SIG-M5 (cell line): ENCODE measurements around the gene RELB.
"Not testable (repeated sequence)": the region's sequence is repeated elsewhere in the genome, so short reads cannot be mapped to it uniquely, and the experiment has no call there.

Experiments
- DNase-seq: peaks from one replicate; lab custom pipeline; 2025; lab: John Stamatoyannopoulos, UW

The RELB gene

DNA sequence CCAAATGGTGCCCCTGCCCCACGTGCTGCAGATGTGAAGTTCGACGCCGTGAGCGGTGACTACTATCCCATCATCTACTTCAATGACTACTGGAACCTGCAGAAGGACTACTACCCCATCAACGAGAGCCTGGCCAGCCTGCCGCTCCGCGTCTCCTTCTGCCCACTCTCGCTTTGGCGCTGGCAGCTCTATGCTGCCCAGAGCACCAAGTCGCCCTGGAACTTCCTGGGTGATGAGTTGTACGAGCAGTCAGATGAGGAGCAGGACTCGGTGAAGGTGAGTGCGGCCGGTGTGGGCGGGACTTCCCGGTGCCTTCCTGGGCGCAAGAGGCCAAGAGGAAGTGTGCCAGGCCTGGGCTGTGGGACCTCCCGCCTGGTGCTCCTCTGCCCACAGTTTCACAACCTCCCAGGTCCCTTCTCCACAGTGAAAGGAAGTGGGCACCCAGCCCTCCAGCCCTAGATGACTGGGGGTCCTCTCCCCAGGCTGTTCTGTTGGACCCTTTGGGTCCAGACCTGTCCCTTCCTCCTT lies 14.1 kb upstream of the RELB start:
- DNase-seq, result no peak

DNA sequence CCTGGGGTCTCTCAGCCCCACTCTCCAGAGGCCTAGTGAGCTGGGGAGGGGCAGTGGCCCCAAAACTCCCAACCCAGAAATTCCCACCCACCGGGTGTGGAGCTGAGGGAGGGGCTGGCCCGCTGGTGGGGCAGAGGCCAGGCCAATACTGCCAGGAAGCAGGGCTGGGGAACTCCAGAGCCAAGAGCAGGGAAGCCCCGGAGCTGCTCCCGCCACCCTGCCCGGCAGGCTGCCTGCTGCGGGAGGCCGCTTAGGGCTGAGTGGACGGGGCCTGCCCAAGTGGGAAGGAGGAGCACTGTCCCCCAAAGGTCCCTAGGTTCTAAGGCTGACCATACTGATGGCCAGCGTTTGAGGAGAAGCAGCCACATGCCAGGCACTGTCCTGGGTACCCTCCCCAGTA lies 13.0 kb upstream of the RELB start:
- DNase-seq, result no peak

DNA sequence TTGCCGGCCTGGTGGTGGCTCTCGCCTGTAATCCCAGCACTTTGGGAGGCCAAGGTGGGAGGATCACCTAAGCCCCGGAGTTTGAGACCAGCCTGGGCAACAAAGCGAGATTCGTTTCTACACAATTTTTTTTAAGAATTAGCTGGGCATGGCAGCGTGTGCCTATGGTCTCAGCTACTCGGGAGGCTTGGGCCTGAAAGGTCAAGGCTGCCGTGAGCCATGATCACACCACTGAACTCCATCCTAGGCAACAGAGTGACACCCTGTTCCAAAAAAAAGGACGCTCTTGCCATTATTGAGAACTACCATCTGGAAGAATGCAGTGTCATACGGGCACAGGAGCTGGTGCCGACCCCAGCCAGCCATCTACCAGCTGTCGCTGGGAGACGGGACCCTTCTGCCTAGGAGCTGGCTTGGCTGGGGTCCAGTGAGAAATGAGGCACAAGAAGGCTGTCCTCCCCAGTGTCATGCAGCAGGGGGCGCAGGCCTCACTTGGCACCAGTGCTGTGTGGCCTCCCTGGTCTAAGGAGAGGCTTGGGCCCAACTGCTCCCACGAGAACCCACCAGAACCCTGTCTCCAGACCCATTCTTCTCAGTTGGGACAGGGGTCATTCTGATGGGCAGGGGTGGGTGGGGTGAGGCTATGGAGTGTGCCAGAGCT lies 12.2 kb upstream of the RELB start:
- DNase-seq, result no peak

DNA sequence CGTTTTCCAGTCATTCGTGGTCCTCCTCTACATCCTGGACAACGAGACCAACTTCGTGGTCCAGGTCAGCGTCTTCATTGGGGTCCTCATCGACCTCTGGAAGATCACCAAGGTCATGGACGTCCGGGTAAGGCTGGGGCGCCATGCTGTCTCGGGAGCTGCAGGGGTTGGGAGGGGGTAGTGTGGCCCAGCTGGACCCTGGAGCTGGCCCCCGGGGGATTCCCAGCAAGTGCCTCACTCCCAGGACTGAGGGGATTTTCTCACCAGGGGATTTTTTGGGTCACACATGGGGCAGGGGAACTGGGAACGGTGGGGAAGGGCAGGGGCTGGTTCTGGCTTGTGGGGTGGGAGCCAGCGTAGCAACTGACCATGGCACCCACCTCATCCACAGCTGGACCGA lies 10.8 kb upstream of the RELB start:
- DNase-seq, result no peak

DNA sequence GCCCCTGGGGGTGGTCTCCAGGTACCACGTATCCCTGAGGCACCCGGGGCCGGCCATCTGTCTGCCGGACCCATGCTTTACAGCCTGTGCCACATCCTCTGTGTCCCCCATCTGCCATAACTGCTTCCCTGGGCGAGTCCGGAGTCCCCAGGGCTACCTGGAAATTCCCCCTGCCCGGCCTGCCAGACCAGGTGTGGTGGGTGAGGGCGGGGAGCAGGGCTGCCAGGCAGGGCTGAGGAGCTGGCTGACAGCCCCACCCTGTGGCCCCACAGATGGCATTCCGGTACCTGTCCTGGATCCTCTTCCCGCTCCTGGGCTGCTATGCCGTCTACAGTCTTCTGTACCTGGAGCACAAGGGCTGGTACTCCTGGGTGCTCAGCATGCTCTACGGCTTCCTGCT lies 10.3 kb upstream of the RELB start:
- DNase-seq, result no peak

DNA sequence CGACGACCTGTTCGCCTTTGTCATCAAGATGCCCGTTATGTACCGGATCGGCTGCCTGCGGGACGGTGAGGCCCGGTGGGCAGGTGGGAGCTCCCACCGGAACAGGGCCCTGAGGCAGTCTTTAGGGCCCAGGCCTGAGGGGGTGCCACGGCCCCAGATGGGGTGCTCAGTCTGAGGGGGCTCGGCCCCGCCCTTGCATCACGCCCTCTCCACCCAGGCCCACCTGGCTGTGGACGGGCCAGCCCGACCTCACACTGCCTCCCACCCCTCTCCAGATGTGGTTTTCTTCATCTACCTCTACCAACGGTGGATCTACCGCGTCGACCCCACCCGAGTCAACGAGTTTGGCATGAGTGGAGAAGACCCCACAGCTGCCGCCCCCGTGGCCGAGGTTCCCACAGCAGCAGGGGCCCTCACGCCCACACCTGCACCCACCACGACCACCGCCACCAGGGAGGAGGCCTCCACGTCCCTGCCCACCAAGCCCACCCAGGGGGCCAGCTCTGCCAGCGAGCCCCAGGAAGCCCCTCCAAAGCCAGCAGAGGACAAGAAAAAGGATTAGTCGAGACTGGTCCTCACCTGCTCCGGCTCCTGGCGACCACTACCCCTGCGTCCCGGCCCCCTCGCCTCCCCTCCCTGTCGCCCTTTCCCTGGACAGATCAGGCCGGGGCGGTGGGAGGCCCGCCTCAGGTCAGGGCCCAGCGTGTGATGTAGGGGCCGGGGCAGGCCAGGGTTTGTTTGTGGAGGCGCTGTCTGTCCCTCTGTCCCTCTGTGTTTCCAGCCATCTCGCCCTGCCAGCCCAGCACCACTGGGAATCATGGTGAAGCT lies 8.7 kb upstream of the RELB start:
- no peak for DNase-seq

DNA sequence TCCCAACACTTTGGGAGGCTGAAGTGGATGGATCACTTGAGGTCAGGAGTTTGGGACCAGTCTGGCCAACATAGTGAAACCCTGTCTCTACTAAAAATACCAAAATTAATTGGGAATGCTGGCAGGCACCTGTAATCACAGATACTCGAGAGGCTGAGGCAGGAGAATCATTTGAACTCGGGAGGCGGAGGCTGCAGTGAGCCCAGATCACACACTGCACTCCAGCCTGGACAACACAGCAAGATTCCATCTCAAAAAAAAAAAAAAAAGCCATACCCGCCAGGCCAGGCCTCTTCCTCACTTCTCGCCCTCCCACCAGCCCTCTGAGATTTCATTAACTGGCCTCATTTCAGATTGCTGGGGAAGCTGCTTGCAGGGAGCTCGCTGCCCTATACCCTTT lies 7.7 kb upstream of the RELB start:
- no peak for DNase-seq

DNA sequence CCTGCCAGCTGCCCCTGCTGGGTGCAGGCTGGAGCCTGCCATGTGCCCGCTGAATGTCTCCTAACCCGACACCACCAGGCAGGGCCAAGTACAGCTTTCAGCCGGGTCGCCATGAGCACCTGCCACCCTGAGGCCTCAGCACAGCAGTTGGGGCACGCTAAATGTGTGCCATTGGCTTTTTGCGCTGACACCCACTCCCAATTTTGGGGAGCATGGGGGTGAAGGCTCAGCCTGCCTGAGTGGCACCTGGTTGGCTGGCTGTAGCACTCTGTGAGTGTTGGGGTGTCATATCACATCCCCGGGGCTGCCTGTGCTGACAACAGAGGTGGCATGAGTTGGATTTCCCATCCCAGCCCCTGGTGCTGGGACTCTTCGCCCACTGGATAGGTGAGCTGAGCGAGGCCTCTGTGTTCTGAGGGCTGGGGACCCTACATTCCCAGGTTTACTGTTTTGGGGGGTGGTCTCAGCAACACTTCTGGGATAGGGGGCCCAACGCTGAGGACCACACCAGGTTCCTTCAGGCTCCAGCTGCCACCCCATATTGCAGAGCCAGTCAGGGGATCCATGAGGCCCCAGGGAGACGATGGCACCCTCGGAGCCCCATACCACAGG lies 7.2 kb upstream of the RELB start:
- DNase-seq, result no peak

DNA sequence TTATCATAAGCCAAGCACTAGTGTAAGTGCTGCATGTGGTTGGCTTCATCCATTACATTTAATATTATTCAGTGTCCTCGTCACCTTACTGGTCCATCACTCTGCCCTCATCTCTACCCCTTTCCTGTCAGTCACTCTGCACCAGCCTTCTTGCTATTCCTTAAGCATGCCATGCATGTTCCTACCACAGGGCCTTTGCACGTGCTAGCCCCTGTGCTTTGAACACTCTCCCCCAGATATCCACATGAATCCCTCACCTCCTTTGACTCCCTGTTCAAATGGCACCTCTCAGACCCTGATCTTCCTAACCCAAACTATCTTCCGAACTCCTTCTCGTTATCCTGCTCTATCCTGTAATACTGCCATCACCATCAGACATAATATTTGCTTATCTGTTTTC lies 3.2 kb upstream of the RELB start:
- no peak for DNase-seq

DNA sequence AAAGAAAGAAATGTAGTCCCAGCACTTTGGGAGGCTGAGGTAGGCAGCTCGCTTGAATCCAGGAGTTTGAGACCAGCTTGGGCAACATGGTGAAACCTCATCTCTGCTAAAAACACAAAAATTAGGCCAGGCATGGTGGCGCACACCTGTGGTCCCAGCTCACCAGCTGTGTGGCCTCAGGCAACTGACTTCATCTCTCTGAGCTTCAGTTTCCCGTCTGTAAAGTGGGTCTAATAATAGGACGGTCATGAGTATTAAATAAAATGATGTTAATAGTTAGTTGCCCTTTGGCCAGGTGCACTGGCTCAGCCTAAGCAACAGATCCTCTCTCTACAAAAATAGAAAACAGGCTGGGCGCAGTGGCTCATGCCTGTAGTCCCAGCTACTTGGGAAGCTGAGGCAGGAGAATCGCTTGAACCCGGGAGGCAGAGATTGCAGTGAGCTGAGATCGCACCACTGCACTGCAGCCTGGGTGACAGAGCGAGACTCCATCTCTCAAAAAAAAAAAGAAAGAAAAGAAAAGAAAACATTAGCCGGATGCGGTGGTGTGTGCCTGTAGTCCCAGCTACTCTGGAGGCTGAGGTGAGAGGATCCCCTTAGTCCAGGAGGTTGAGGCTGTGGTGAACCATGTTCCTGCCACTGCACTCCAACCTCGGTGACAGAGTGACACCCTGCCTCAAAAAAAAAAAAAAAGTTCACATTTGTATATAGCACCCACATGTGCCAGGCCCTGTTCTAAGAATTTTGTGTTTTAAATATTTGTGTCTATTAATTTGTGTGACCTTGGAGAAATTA lies 1.9 kb upstream of the RELB start:
- not testable (repeated sequence) for DNase-seq

DNA sequence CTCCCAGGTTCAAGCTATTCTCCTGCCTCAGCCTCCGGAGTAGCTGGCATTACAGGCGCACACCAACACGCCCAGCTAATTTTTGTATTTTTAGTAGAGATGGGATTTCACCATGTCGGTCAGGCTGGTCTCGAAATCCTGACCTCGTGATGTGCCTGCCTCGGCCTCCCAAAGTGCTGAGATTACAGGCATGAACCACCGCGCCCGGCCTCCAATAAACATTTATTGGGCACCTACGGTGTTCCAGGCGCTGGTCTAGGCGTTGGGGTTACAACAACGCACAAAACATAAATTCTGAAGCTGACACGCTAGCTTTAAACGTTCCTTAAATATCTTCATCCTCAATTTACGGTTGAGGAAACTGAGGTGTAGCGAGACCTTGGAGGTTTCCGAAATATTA lies 599 bp upstream of the RELB start:
- DNase-seq, result not testable (repeated sequence)

DNA sequence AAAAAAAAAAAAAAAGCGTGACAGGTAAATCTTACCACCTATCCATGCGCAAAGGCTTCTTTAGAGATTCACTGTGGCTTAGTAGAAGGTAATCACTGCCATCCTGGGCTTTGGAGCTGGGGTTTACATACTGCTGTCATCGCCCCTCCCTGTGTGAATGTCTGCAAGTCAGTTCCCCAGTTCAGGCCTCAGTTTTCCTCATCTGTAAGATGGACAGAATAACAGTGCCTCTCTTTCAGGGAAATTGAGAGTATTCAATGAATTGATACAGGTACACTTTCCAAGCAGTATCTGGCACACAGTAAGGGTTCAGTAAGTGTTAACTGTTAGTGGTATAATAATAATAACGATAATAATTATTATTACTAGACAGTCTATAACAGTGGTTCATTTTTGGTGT lies 2.2 kb downstream of the RELB start:
- no peak for DNase-seq

DNA sequence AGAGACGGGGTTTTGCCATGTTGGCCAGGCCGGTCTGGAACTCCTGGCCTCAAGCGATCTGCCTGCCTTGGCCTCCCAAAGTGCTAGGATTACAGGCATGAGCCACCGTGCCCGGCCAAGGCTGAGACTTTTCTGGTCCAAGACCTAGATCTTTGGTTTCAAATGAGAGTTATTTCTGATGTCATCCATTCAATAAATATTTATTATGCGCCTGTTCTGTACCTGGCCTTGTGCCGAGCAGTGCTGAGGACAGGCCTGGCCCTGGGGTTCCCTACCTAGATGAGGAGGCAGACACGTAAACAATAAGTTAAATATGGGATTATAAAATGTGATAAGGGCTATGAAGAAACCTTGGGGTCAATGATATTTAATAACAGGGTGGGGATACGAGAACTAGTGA lies 4.5 kb downstream of the RELB start:
- DNase-seq, result no peak

DNA sequence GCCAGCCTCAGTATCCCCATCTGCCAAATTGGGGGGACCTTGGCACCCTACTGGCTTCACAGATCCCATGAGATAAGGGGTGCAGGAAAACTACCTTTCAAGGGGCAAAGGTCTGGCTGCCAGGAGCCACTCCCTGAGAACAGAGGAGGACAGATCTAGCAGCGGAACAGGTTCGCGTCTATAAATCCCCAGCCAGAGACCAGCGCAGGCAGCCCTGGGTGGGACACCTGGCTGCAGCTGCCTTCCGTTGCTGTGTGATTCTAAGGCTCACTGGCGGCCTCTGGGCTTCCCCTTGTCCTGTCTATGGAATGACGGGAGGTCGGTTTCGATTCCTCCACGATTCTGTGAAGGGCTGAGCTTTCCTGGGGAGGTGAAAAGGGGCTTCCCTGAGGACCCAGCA lies 7.3 kb downstream of the RELB start:
- no peak for DNase-seq

DNA sequence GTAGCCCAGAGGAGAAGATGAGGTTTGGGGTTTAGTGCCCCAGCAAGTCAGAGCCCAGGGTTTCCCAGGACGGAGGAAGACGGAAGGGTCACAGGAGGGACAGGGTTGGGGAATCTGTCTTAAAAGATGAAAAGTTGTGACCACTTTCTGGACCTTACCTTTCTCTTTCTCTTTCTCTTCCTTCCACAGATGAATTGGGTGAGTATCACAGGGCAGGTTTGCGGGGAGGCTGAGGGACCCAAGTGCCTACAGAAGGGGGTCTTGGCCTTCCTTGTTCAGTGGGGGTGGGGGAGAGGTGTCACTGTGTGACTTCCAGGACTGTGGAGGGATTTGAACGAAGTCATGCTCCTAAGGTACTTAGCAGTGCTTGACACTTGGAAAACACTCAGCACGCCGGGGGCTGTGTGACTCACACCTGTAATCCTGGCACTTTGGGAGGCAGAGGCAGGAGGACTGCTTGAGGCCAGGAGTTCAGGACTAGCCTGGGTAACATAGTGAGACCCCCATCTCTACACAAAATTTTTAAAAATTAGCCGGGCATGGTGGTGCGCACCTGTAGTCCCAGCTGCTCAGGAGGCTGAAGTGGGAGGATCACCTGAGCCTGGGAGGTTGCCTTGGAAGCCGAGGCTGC lies 8.5 kb downstream of the RELB start:
- DNase-seq, result no peak

DNA sequence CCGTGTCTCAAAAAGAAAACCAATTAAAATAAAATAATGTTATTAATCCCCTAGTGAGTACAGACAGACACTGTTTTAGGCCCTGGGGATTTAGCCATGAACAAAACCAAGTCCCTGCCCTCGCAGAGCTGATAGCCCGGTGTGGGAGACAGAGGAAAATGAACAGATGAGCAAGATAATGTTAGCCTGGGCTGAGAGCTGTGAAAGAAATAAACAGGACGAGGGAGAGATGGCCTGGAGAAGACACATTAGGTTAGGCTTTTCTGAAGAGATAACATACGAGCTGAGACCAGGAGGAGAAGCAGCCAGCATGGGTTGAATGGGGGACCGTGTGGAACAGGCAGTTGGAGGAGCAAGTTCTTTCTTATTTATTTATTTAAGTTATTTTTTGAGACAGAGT lies 9.0 kb downstream of the RELB start:
- no peak for DNase-seq

DNA sequence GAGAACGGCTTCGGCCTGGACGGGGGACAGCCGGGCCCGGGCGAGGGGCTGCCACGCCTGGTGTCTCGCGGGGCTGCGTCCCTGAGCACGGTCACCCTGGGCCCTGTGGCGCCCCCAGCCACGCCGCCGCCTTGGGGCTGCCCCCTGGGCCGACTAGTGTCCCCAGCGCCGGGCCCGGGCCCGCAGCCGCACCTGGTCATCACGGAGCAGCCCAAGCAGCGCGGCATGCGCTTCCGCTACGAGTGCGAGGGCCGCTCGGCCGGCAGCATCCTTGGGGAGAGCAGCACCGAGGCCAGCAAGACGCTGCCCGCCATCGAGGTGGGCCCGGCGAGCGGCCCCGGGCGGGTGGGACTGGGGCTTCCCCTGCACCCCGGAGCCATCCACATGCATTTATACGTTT lies 10.7 kb downstream of the RELB start:
- no peak for DNase-seq

DNA sequence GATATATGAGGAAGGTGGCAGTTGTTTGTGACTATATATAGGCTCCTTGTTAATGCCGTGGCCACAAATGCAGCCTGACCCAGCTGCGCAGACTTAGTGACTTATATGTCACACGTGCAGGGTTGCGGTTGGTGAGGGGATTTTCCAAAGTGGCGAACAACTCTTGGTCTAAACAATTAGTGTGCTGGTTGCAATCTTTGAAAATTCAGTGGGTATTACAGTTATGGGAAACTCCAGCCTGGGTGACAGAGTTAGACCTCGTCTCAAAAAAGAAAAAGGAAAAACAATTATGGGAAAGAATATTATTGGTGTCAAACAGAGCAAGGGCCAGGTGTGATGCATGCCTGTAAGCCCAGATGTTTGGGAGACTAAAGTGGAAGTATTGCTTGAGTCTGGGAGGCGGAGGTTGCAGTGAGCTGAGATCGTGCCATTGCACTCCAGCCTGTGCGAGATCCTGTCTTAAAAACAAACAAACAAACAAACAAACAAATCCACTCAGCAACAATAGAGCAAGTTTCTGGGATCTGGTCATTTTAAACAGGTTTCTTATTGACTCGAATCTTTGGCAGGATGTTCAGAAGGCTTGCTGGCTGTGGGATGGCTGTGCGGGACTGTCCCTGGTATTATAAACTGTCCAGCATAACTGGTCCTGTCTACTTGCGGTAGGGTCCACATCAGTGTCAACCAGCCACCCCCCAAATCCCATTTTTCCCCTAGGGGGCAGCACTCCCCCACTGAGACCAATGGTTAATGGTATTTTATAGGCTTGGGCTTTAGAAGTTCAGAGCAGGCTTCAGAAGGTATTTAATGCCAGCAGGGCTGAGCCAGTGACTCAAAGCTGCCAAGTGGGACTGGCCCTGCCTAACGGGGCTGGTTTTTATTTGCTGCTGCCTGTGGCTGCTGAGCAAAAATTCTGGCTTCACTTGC lies 15.4 kb downstream of the RELB start:
- no peak for DNase-seq

DNA sequence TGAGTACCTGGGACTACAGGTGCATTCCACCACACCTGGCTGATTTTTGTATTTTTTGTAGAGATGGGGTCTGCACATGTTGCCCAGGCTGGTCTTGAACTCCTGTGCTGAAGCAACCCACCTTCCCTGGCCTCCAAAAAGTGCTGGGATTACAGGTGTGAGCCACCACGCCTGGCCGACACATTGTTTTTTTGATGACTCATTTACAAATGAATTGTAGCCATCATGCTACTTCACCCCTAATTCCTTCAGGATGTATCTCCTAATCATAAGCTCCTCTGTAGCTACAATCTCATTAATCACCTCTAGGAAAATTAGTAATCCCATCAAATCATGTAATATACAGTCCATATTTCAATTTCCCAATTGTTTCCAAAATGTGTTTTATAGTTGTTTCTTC lies 17.9 kb downstream of the RELB start:
- no peak for DNase-seq

DNA sequence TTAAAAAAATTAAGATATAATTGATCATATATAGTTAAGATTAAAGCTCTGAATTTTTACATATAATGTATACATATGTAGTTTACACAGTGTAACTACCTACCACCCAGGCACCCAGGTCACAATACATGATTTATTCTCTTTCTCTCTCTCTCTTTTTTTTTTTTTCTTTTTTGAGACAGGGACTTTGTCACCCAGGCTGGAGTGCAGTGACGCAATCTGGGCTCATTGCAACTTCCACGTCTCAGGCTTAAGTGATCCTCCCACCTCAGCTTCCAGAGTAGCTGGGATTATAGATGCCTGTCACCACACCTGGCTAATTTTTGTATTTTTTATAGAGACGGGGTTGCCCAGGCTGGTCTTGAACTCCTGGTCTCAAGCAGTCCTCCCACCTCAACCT lies 18.8 kb downstream of the RELB start:
- DNase-seq, result no peak

DNA sequence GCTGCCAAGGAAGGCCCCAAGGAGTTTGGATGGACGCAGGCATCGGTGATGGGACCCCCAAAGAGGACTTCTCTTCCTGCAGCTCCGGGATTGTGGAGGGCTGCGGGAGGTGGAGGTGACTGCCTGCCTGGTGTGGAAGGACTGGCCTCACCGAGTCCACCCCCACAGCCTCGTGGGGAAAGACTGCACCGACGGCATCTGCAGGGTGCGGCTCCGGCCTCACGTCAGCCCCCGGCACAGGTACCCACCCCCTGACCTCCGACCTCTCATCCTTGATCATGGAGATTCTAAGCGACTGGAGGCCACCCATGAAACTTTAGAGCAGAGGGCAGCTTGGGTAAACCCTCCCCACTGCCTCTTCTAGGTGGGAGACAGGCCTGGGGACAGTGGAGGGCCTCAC lies 20.7 kb downstream of the RELB start:
- no peak for DNase-seq
